Neural cell (in vitro differentiated cells): ENCODE measurements around the gene RIMKLA. TPM values are rescaled to one million over a fixed set of nuclear protein-coding genes. Genes with fewer than 3 reads are reported as not detected.

ENCODE experiments used
- H2AFZ ChIP-seq: fragments of 200-600, 300-800 bp; sonication (generic), shearing (Covaris generic); 2 replicates; pipeline ENCODE4 v1.6.0; 2014; ENCODE audit warnings: low read depth, mild to moderate bottlenecking, antibody characterized with exemption, low read length, moderate library complexity
- H3F3A ChIP-seq: fragments of 200-600 bp; shearing (Covaris generic); 2 replicates; pipeline ENCODE4 v1.6.1; 2016; ENCODE audit warnings: mild to moderate bottlenecking, moderate library complexity, mixed read lengths, antibody characterized with exemption, low read length; ENCODE audit not compliant: insufficient read depth, poor library complexity, severe bottlenecking
- H3K27ac ChIP-seq: fragments of 200-600, 300-800 bp; sonication (generic), shearing (Covaris generic); 2 replicates; pipeline ENCODE4 v1.5.1; 2014; ENCODE audit warnings: mild to moderate bottlenecking, low read length, moderate library complexity
- H3K27me3 ChIP-seq: fragments of 300-800, 200-600 bp; sonication (generic), shearing (Covaris generic); 2 replicates; pipeline ENCODE4 v1.6.0; 2014; ENCODE audit warnings: mild to moderate bottlenecking, low read depth, low read length, moderate library complexity; ENCODE audit not compliant: insufficient read depth
- H3K36me3 ChIP-seq: fragments of 300-800, 200-600 bp; sonication (generic), shearing (Covaris generic); 2 replicates; pipeline ENCODE4 v1.5.1; 2014; ENCODE audit warnings: mild to moderate bottlenecking, antibody characterized with exemption, low read length, moderate library complexity; ENCODE audit not compliant: insufficient read depth
- H3K4me2 ChIP-seq: fragments of 300-800, 200-600 bp; sonication (generic), shearing (Covaris generic); 2 replicates; pipeline ENCODE4 v1.6.0; 2014; ENCODE audit warnings: mild to moderate bottlenecking, low read length
- H3K4me3 ChIP-seq: fragments of 300-800, 200-600 bp; sonication (generic), shearing (Covaris generic); 2 replicates; pipeline ENCODE4 v1.5.1; 2014; ENCODE audit warnings: mild to moderate bottlenecking, low read length, moderate library complexity
- H3K79me2 ChIP-seq: fragments of 200-600 bp; shearing (Covaris generic); replicated peaks from 2 replicates; pipeline ENCODE4 v1.6.0; 2014; ENCODE audit warnings: mild to moderate bottlenecking, low read length, moderate library complexity; ENCODE audit not compliant: insufficient read depth
- H3K9ac ChIP-seq: fragments of 300-800, 200-600 bp; sonication (generic), shearing (Covaris generic); 2 replicates; pipeline ENCODE4 v1.6.1; 2016; ENCODE audit warnings: mild to moderate bottlenecking, low read length, mixed read lengths
- H3K9me2 ChIP-seq: fragments of 200-600 bp; shearing (Covaris generic); 2 replicates; pipeline ENCODE4 v1.6.1; 2016; ENCODE audit warnings: mild to moderate bottlenecking, low read length, mixed read lengths; ENCODE audit not compliant: insufficient read depth
- H3K9me3 ChIP-seq: fragments of 200-600, 300-800 bp; sonication (generic), shearing (Covaris generic); 2 replicates; pipeline ENCODE4 v1.6.1; 2016; ENCODE audit warnings: mild to moderate bottlenecking, mixed run types, low read length, moderate library complexity, mixed read lengths
- H4K20me1 ChIP-seq: fragments of 200-600 bp; shearing (Covaris generic); 2 replicates; pipeline ENCODE4 v1.6.1; 2016; ENCODE audit warnings: mild to moderate bottlenecking, mixed run types; ENCODE audit not compliant: insufficient read depth
- EP300 ChIP-seq: fragments of 450-650 bp; conservative IDR thresholded peaks from 2 replicates; pipeline ENCODE4 v1.6.1; 2014; ENCODE audit warnings: antibody characterized with exemption, mild to moderate bottlenecking, moderate library complexity; ENCODE audit not compliant: poor library complexity, severe bottlenecking
- EZH2 ChIP-seq: fragments of 200-600, 300-800 bp; shearing (Covaris generic), sonication (generic); IDR thresholded peaks from 2 replicates; pipeline ENCODE4 v1.6.1; 2014; ENCODE audit warnings: antibody characterized with exemption, low read length, borderline replicate concordance, mild to moderate bottlenecking; ENCODE audit not compliant: insufficient read depth, poor library complexity, severe bottlenecking
- MXI1 ChIP-seq: fragments of 450-650 bp; conservative IDR thresholded peaks from 2 replicates; pipeline ENCODE4 v1.6.1; 2014; ENCODE audit warnings: antibody characterized with exemption, mild to moderate bottlenecking; ENCODE audit not compliant: poor library complexity, severe bottlenecking
- POLR2AphosphoS5 ChIP-seq: IDR thresholded peaks from 2 replicates; pipeline ENCODE4 v1.6.1; 2012
- RAD21 ChIP-seq: fragments of 450-650 bp; conservative IDR thresholded peaks from 2 replicates; pipeline ENCODE4 v1.6.1; 2014; ENCODE audit warnings: antibody characterized with exemption, mild to moderate bottlenecking, moderate library complexity
- SMC3 ChIP-seq: fragments of 450-650 bp; conservative IDR thresholded peaks from 2 replicates; pipeline ENCODE4 v1.6.1; 2014; ENCODE audit warnings: antibody characterized with exemption, mild to moderate bottlenecking, moderate library complexity; ENCODE audit not compliant: poor library complexity
- TAF1 ChIP-seq: IDR thresholded peaks from 2 replicates; pipeline ENCODE4 v1.6.1; 2012; ENCODE audit warnings: low read depth
- polyA minus RNA-seq: library from RNA; depleted of rRNA, polyadenylated mRNA; stranded (reverse); fragments of >200 nt; gene quantifications from 2 replicates; pipeline ENCODE4 v1.2.3, GENCODE V29; 2014
- polyA plus RNA-seq: library from polyadenylated mRNA; depleted of rRNA; stranded (reverse); fragments of >200 nt; gene quantifications from 2 replicates; pipeline ENCODE4 v1.2.3, GENCODE V29; 2014
- TF ChIP-seq, protein P1 (sequence below): fragments of 450-650 bp; IDR thresholded peaks from 2 replicates; pipeline ENCODE4 v1.5.1; 2014; ENCODE audit warnings: antibody characterized with exemption, mild to moderate bottlenecking, moderate library complexity; ENCODE audit not compliant: poor library complexity, severe bottlenecking
- TF ChIP-seq, protein P2 (sequence below): IDR thresholded peaks from 2 replicates; pipeline ENCODE4 v1.6.1; 2012; ENCODE audit warnings: borderline replicate concordance

RIMKLA gene, protein sequence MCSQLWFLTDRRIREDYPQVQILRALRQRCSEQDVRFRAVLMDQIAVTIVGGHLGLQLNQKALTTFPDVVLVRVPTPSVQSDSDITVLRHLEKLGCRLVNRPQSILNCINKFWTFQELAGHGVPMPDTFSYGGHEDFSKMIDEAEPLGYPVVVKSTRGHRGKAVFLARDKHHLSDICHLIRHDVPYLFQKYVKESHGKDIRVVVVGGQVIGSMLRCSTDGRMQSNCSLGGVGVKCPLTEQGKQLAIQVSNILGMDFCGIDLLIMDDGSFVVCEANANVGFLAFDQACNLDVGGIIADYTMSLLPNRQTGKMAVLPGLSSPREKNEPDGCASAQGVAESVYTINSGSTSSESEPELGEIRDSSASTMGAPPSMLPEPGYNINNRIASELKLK
- 35.4 and 37.5 TPM in 2 replicates for polyA plus RNA-seq
- polyA minus RNA-seq, result 93.2 and 97.8 TPM in 2 replicates

DNA sequence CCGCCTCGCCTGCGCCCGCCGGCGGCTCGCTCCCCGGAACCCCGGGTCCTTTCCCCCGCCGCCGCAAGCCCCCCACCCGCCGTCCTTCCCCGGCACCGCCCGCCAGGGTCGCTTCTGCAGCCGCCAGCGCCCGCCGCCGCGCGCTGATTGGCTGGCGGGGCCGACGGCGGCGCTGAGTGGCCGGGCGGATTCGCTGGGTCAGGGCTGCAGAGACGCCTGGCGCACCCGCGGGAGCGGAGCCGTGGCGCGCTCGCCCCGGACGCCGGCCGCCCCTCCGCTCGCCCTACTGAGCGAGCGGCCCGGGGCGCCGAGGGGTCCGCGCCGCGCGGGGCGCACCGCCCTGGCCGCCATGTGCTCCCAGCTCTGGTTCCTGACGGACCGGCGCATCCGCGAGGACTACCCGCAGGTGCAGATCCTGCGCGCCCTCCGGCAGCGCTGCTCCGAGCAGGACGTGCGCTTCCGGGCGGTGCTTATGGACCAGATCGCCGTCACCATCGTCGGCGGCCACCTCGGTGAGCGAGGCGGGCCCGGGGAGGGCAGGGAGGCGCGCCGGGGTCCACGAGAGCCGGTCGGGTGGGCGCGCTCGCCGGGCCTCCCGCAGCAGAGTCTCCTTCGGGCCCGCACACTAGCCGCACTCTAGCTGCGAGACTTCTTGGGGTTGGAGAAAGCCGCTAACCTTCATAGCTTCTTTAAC lies at the start of gene RIMKLA:
Gene RIMKLA, plus strand, starts transcription at position 207 of the 694 bp plus-strand sequence. Its CDS starts 143 bp downstream, at position 350.
- Histone ChIP-seq H3K4me3 (peak within 1 kb of the TSS; percentile 97), H3F3A (no peaks in the 10 kb centered on the region), H2AFZ (peak within 1 kb of the TSS; percentile 58), H3K36me3 (no peaks in the 10 kb centered on the region), H3K4me2 (peak within 1 kb of the TSS; percentile 91), H3K9me2 (no peaks in the 10 kb centered on the region), H3K27me3 (no peaks in the 10 kb centered on the region), H3K79me2 (peaks cover 31% of the 10 kb centered on the region), H3K9ac (peak within 1 kb of the TSS; percentile 87), H3K27ac (peak within 1 kb of the TSS; percentile 77), H4K20me1 (no peaks in the 10 kb centered on the region), H3K9me3 (no peaks in the 10 kb centered on the region)
- no peak for TF ChIP-seq POLR2AphosphoS5
- TF ChIP-seq EZH2, result no peak
- TF ChIP-seq EP300, result peak; percentile 37
- TF ChIP-seq TAF1, result peak; percentile 25
- TF ChIP-seq RAD21, result peak; percentile 65
- peak; percentile 97 for TF ChIP-seq MXI1
- TF ChIP-seq SMC3, result peak; percentile 63
- TF ChIP-seq, protein P1, sequence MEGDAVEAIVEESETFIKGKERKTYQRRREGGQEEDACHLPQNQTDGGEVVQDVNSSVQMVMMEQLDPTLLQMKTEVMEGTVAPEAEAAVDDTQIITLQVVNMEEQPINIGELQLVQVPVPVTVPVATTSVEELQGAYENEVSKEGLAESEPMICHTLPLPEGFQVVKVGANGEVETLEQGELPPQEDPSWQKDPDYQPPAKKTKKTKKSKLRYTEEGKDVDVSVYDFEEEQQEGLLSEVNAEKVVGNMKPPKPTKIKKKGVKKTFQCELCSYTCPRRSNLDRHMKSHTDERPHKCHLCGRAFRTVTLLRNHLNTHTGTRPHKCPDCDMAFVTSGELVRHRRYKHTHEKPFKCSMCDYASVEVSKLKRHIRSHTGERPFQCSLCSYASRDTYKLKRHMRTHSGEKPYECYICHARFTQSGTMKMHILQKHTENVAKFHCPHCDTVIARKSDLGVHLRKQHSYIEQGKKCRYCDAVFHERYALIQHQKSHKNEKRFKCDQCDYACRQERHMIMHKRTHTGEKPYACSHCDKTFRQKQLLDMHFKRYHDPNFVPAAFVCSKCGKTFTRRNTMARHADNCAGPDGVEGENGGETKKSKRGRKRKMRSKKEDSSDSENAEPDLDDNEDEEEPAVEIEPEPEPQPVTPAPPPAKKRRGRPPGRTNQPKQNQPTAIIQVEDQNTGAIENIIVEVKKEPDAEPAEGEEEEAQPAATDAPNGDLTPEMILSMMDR, result peak; percentile 38
- TF ChIP-seq, protein P2, sequence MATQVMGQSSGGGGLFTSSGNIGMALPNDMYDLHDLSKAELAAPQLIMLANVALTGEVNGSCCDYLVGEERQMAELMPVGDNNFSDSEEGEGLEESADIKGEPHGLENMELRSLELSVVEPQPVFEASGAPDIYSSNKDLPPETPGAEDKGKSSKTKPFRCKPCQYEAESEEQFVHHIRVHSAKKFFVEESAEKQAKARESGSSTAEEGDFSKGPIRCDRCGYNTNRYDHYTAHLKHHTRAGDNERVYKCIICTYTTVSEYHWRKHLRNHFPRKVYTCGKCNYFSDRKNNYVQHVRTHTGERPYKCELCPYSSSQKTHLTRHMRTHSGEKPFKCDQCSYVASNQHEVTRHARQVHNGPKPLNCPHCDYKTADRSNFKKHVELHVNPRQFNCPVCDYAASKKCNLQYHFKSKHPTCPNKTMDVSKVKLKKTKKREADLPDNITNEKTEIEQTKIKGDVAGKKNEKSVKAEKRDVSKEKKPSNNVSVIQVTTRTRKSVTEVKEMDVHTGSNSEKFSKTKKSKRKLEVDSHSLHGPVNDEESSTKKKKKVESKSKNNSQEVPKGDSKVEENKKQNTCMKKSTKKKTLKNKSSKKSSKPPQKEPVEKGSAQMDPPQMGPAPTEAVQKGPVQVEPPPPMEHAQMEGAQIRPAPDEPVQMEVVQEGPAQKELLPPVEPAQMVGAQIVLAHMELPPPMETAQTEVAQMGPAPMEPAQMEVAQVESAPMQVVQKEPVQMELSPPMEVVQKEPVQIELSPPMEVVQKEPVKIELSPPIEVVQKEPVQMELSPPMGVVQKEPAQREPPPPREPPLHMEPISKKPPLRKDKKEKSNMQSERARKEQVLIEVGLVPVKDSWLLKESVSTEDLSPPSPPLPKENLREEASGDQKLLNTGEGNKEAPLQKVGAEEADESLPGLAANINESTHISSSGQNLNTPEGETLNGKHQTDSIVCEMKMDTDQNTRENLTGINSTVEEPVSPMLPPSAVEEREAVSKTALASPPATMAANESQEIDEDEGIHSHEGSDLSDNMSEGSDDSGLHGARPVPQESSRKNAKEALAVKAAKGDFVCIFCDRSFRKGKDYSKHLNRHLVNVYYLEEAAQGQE, result no peak

DNA sequence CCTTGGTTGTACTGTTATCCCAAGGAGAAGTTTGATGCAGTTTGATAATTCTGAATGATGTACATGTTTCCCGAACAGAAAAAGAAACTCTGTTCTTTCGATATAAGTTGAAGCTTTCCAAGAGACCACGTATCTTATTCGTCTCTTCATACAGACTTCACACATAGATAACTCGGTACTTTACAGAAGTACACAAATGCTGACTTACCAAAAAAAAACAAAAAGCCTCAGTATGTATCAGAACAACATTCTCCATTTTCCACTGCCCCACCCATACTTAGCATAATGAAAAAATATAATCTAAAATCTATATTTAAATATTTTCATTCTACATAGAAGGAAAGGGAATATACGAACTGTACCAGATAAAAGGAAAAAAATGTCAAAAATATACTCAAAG lies 47.7 kb upstream of the RIMKLA start:
- H2AFZ ChIP-seq, result no peak overlapping the region
- H3K9me2 ChIP-seq, result no peaks in the 10 kb centered on the region
- no peaks in the 10 kb centered on the region for H3K27me3 ChIP-seq
- TF ChIP-seq MXI1, result no peak
- TF ChIP-seq RAD21, result no peak
- TF ChIP-seq EZH2, result no peak
- no peak for TF ChIP-seq POLR2AphosphoS5
- no peak for TF ChIP-seq EP300
- no peak for TF ChIP-seq TAF1
- no peak for TF ChIP-seq SMC3
- TF ChIP-seq, protein P2, result no peak
- TF ChIP-seq, protein P1, result no peak
- peak overlapping the region; percentile 89 for H3K9ac ChIP-seq
- no peak overlapping the region for H3K27ac ChIP-seq
- H3F3A ChIP-seq, result no peaks in the 10 kb centered on the region
- H3K9me3 ChIP-seq, result no peaks in the 10 kb centered on the region
- H4K20me1 ChIP-seq, result no peaks in the 10 kb centered on the region
- peak overlapping the region; percentile 96 for H3K4me3 ChIP-seq
- no peaks in the 10 kb centered on the region for H3K36me3 ChIP-seq
- peak overlapping the region; percentile 68 for H3K4me2 ChIP-seq
- peaks cover 70% of the 10 kb centered on the region for H3K79me2 ChIP-seq
